ENCODE data around the gene OR9Q2. TPM values are rescaled to one million over a fixed set of nuclear protein-coding genes. Genes with fewer than 3 reads are reported as not detected.

Gene OR9Q2
- total RNA-seq, 2 experiments from 2014 or later = not detected

DNA sequence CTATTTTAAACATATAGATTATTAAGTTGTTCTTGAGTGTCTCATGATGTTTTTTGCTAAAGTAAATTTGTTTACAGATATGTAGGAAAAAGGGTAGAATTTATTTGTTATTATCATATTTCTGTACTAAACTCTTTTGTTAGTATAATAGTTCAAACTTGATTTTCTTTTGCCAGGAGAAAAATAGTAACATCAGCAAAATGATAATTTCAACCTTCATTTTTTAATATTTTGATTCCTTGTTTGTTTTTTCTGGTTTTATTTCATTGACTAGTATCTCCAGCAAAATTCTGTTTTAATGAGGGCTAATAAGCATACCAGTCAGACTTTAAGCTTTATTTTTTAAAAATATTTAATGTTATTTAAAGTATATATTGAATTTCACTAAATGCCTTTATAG lies 27.6 kb downstream of the OR9Q2 start:
- no peak overlapping the region for H3K4me3 Mint-ChIP-seq
- no peak for DNase-seq
- H3K9me3 Mint-ChIP-seq = no peaks in the 10 kb centered on the region
- no peaks in the 10 kb centered on the region for H3K36me3 Mint-ChIP-seq
- peaks cover 3% of the 10 kb centered on the region for H3K27me3 Mint-ChIP-seq
- H3K4me1 Mint-ChIP-seq = no peaks in the 10 kb centered on the region
- H3K27ac Mint-ChIP-seq = no peak overlapping the region

DNA sequence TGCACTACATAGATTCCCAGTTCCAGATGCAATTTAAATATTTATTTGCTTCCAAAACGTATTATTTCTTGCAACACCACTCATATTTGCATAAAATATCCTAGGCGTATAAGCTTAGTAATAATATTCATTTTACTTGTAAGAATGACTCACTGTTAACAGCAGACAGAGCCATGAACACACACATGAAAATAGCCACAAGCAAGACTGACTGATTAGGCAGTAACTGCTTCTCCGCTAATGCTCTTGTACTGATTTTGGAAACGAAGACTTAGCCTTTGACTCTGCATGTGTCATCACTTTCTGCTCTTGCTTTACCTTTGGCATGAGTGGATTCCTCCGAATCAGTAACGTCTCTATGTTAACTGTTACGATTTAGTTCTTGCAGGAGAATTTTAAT lies 33.9 kb downstream of the OR9Q2 start:
- no peak overlapping the region for H3K4me3 Mint-ChIP-seq
- no peaks in the 10 kb centered on the region for H3K36me3 Mint-ChIP-seq
- no peaks in the 10 kb centered on the region for H3K27me3 Mint-ChIP-seq
- no peak overlapping the region for H3K27ac Mint-ChIP-seq
- DNase-seq = no peak
- no peaks in the 10 kb centered on the region for H3K9me3 Mint-ChIP-seq
- H3K4me1 Mint-ChIP-seq = no peaks in the 10 kb centered on the region

DNA sequence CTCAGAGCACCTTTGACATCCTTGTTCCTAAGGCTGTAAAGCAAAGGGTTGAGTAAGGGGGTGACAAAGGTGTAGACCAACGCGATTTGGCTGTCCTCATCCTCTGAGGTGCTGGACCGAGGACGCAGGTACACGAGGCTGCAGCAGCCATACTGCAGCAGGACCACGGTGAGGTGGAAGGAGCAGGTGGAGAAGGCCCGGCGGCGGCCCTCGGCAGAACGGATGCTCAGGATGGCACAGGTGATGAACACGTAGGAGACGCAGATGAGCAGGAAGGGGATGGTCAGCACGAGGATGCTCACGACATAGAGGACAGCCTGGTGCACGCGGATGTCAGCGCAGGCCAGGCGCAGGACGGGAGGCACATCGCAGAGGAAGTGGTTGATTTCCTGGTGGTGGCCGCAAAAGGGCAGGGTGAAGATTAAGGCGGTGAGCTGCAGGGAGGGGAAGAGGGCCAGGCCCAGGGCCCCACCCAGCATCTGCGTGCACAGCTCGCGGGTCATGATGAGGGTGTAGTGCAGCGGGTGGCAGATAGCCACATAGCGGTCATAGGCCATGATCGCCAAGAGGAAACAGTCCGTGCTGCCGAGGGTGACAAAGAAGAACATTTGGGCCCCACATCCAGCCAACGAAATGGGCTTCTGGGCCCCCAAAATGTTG lies 39.2 kb downstream of the OR9Q2 start:
- DNase-seq = no peak
- Mint-ChIP-seq H3K9me3 (no peaks in the 10 kb centered on the region), H3K27me3 (no peaks in the 10 kb centered on the region), H3K36me3 (no peaks in the 10 kb centered on the region), H3K27ac (peak overlapping the region; percentile 49), H3K4me3 (no peak overlapping the region), H3K4me1 (no peaks in the 10 kb centered on the region)

Other genes with a start within 250 kb of the OR9Q2 start
- not detected for gene OR9Q1, start 165.2 kb upstream of the OR9Q2 start, total RNA-seq
- gene OR6Q1, start 158.1 kb upstream of the OR9Q2 start, total RNA-seq = not detected
- gene OR9I1, start 63.5 kb upstream of the OR9Q2 start, total RNA-seq = not detected
- gene OR1S2, start 15.1 kb downstream of the OR9Q2 start, total RNA-seq = not detected
- not detected for gene OR1S1, start 23.6 kb downstream of the OR9Q2 start, total RNA-seq
- gene OR10Q1, start 39.8 kb downstream of the OR9Q2 start, total RNA-seq = not detected
- not detected for gene OR10W1, start 79.2 kb downstream of the OR9Q2 start, total RNA-seq
- not detected for gene OR5B17, start 170.0 kb downstream of the OR9Q2 start, total RNA-seq
- not detected for gene OR5B3, start 217.8 kb downstream of the OR9Q2 start, total RNA-seq
- not detected for gene OR5B2, start 239.1 kb downstream of the OR9Q2 start, total RNA-seq

All from activated naive CD8-positive, alpha-beta T cell treated with anti-CD3 and anti-CD28 coated beads for 36 hours (primary cell).